Stimulated activated CD8-positive, alpha-beta memory T cell treated with anti-CD3 and anti-CD28 coated beads, Interleukin-12 subunit alpha, Interleukin-12 subunit beta, amount 100 ng/mL, for 1 hour (primary cell): ENCODE results near the gene CD6.

Experiments used
- DNase-seq: peaks from one replicate; pipeline ENCODE4 v3.0.0-alpha.2; 2020; ENCODE audit warnings: low read depth

The CD6 gene

DNA sequence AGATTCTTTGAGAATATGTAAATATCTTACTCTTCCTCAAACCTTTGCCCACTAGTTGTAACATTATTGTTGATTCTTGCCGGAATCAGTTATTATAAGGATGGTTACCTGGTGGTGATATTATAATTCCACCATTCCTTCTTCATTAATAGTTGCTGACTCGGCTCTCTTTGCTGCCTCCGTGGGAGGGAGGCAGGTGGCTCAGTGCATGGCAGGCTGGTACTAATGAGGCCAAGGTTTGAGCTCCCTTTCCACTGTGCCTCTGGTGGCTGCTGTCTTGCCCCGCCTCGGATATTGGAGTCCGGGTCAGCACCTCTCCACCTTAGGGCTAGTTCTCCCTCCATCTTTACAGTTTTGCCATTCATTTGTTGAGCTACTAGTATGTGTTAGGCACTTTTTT, 12.7 kb downstream of the CD6 start:
- no peak for DNase-seq

DNA sequence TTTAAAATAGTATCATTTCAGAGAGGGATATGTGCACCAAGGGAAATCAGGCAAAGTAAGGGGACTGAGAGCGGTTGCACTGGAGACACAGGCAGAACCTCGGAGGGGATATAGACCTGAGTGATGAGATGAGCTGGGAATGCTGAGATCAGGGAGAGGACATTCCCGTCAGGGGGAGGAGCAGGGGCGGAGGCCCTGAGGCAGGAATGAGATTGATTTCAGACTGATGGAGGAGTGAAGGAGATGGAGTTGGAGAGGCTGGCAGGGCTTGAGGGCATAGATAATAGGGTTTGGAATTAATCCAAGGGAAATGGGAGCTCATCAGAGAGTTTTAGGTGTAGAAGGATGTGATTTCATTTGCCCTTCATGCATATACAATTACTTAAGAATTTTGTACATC, 13.2 kb downstream of the CD6 start:
- DNase-seq, result no peak

DNA sequence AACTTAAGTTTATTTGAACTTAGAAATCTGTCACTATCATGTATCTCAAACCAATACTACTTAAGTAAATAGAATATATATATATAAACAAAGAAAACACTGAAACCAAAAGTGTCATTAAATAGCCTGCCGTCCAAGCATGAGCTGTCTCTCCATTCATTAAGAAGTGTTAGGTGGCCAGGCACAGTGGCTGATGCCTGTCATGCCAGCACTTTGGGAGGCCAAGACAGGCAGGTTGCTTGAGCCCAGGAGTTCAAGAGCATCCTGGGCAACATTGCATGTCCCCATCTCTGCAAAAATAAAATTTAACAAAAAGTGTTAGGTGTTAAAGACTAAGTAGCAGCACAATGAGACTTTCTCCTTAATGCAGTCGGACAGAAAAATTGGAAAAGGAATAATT, 14.0 kb downstream of the CD6 start:
- DNase-seq, result no peak

DNA sequence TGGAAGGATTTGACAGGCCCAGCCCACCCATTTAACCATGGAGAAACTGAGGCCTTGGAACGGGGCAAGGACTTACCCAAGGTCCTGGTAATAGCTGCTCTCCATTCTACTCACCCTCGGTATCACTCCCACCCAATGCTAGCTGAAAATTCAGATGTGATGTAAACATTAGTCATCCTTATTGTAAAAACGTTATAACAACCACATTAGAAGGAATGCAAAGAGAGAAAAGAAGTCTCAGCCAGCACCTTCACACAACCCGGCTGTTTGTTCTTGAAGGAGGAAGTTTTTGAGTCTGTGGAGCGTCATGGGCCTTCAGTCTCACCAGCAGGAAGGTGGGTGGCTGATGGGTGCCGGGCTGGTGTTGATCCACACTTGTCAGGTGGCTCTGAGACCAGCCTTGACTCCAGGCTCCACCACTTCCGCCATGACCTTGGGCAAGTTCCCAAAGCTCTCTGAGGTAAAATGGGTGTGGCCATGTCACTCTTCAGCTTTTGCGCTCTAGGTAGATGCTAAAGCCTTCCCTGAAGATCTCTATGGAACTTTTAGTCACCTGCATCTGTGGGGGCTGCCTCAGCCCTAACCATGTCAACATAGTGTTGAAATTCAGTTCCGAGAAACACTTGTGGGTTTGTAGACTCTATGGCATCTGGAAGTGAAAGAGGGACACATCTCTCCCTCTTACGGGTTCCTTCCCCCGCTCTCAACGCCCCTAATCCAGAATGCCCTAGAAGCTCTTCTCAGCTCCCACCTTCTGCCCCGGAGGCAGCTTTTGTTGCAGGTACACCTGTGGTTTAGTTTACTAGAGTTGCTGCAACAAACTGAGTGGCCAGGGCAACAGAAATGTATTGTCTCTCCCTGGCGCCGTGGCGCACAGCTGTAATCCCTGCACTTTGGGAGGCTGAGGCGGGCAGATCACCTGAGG, 14.8 kb downstream of the CD6 start:
- peak; percentile 85 for DNase-seq

DNA sequence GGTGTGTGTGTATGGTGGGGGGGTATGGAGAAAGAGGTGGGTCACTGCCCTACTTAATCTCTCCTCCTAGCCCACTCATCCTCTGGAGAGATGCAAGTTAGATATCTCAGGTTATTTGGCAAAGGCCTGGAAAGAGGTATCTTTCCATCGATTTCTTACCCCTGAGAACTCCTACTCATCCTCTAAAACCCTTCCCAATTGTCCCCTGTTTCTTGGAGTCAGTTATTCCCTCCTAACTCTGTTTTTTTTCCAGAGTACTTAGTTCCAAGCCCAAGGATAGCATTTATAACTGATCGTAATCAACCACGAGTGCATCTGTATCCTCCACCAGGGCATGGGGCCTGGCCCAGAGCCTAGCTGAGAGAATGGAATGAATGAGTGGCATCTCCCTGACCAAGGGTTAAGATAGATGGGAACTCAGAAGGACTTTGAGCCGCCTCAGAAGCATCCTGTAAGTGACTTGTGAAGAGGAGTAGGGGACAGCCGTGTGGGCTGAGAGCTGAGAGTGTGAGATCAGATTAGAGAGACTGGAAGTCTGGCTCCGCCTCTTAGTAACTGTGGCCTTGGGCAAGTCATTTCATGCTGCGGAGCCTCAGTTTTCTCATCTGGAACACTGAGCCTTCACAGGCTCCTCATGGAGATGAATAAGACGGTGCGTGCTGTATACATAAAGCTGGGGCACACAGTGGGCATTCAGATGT, 16.2 kb downstream of the CD6 start:
- DNase-seq, result no peak

DNA sequence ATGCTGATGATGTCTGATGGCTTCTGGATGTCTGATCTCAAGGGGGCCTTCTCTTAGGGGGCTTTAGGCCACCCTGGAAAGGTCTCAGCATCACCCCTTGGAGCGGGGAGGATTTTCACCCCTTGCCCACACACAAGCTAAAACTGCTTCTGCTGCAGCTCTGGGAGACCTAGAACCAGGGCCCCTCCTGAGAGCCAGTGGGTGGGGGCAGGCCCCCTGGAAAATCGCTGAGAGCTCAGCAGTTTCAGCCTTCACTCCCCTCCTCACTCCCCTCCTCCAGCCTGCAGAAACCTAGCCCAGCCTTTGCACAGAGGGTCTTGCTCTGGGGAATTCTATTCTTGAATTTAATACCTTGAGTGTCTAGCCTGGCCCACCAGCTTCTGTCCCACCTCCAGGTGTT, 17.2 kb downstream of the CD6 start:
- DNase-seq, result no peak

DNA sequence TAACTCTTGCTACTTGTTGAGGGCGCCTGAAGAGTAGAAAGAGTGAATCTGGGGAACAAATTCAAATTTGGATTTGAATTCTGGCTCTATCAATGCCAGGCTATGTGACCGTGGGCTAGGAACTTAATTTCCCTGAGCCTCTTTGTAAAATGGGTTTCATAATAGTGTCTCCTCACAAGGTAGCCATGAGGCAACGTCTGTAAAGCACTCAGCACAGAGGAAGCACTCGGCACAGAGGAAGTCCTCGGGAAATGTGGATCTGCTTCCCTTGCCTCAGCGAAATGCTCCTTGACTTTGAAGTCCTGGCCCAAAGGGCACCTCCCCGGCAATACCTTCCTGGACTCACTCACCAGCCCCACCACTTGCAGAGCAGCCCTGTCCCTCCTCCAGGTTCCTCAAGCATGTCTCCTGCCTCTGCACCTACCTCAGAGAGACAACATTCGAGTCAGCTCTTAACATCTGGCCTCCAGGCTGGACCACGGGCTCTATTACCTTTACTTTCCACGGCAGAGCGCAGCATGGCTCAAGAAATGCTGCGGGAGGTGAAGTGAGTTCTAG, 17.7 kb downstream of the CD6 start:
- DNase-seq, result no peak

DNA sequence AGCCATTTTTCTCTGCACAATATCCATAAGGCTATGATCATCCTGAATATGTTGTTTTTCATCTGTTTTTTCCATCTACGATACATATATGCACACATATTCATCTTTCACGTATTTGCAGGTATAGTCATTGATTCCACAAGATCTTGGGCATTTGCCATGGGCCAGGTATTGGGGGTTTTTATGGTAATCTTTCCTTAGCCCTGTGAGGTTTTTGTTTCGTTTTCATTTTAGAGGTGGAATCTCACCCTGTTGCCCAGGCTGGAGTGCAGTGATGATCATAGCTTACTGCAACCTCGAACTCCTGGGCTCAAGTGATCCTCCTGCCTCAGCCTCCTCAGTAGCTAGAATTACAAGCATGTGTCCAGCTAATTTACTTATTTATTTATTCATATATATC, 20.0 kb downstream of the CD6 start:
- no peak for DNase-seq

DNA sequence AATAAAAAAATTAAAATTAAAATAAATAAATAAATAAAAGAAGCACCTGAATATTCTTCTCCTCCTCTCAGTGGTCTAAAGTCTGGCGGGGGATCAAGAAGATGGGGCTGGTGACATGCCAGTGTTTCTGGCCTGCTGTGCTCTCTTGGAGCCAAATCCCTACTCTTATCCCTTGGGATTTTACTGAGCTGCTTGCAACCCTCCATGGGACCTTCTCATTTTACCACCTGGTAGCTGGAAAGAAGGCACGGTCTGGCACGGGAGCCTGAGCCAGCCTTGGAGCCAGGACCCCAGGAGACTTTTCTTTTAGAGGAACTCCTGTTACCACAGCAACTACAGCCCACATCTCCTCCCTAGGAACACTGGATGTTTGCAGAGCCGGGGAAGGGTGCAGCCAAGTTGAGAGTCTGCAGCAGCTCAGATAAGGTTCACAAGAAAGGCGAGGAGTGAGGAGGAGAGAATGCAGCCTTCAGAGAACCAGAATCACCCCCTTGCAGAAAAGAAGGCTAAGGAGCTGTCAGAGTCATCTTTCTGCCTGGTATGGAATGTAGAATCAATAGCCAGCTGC, 21.4 kb downstream of the CD6 start:
- DNase-seq, result no peak

DNA sequence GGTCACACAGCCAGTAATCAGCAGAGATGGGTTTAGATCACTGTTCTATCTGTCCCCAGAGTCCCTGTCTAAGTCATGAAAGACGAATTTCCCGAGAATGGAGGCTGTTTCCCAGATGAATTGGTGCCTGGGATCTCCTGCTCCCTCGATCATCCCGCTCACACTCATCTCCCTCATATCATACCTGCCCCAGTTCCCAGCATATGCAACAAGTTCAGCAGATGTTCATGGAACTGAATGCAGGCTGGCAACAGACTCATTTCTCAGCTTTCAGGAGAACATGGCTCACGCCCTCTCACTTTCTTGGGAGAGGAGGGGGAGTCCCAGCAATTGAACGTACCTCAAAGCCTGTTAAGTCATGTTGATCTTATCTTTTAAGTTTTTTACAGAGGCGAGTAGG, 22.1 kb downstream of the CD6 start:
- no peak for DNase-seq

DNA sequence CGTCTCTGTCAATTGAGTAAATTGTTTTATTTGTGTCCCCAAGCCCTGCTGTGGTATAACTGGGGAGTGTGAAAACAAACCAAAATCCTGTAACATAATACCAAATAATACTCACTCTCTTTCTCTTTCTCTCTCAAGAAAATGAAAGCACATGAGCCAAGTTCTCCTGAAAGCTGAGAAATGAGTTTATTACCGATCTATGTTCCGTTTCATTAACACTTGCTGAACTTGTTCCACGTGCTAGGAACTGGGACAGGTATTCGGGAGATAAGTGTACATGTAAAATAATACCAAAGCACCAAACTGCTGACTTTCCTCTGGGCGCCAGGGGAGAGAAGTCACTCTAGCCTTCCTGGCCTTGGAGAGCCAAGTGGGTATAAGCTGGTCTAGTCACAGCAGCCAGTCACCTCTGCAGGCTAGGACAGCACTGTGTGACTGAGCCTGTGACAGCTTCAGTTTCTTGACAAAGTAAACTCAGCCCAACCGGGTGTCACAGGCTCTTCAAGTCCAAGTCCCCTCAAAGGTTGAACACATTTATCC, 23.1 kb downstream of the CD6 start:
- no peak for DNase-seq

DNA sequence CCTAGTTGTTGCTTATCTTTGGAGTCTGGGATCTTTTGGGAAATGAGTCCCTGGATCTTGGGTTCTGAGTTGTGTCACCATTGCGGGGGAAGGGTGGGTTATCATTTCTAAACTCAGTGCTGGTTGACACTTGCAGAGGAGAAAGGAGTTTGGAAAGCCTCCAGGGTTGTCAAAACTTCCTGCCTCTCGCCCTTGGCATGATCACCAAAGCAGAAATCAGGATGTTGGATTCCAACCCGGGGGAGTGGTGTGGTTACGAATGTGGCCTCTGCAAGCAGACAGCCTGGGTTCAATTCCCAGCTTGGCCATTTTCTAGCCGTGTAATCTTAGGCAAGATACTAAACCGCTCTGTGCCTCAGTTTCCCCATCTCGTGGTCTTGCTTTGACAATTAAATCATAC, 24.3 kb downstream of the CD6 start:
- DNase-seq, result no peak

DNA sequence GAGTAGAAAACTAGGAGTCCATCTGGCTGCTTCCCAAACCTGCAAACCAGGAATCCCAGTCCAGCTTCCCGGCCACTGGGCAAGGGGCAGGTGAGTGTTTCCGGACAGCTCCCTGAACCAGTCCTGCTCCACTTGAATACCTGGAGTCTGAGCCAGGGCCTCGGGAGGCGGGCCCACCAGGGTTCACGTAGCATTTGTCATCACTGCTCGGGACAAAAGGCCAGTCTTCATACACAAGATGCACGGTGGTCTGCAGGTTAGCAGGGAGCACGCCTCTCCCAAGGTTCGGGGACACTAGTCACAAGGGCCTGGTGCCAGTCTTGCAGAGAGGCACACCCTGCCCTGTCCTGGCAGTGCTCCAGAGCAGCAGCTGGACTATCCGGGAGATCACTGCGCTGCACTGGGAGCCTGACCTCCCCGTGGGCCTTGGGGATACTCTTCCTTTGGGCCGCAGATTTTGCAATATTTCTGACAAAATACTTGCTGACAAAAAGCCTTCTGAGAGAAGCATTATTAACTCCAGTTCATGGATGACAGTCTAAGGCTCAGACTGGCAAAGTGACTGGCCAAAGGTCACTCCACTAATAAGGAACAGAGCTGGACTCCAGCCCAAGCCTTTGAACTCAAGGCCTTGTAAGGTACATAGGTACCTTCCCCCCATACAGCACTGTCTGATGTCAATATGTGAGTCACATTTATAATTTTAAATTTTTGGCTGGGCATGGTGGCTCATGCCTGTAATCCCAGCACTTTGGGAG, 25.1 kb downstream of the CD6 start:
- no peak for DNase-seq

DNA sequence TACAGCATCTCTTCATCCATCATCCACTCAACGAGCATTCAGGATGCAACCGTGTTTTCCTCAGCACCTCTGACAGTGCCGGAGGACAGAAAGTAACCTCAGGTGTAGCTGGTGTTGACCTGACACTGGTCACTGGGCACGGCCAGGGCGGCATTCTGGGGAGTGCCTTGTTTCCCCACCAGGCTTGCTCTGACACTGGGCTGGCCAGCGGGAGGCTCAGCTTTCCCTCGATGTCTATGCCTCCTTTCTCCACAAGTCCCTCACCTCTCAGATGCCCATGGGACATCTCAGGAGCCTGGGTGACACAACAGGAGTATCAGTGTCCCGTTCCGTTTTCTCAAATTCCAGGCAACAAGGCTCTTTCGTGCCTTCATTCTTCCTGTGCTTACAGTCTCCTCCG, 28.9 kb downstream of the CD6 start:
- no peak for DNase-seq

DNA sequence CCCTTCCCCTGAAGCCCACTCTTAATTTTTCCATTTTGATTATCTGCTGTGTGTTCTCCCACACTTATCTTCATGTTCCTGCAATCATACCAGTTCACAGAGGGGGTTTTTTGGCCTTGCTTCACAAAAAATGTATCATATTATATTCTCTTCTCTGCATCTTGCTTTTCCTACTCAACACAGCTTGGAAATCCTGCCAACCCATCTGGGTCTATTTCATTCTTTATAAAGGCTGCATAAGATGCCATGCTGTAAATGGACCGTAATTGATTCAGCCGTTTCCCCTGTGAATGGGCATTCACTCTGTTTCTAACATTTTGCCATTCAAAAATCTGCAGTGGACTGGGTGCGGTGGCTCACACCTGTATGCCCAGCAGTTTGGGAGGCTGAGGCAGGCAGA, 30.5 kb downstream of the CD6 start:
- DNase-seq, result no peak

DNA sequence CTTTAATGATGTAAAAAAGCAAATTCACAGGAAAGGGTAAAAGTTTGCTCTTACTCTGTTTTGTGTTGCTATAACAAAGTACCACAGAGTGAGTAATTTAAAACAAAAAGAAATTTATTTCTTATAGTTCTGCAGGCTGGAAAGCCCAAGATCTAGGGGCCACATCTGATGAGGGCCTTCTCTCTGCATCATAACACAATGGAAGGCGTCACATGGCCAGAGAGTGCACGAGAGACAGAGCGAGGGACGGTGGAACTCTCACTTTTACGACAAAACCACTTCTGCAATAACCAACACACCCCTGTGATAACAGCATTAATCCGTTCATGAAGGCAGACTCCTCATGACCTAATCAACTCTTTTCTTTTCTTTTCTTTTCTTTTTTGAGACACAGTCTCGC, 31.1 kb downstream of the CD6 start:
- DNase-seq, result no peak

DNA sequence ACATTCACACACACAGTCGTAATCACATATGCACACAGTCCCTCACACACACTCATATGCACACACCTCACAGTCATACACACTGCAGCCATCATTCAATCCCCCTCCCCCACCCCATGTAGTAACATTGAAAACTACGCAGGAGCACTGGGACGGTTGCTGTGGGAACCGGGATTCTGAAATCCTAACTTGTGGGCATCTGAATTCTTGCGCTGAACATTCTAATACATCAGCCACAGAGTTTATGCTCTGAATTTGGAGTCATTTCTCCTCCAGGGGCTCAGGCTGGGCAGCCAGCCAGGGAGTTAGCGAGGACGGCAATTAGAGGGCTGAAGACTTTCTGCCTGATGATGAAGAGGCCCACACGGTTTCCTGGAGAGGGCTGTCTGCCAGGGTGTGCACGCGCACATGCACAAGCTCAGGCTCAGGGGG, 32.7 kb downstream of the CD6 start:
- no peak for DNase-seq

DNA sequence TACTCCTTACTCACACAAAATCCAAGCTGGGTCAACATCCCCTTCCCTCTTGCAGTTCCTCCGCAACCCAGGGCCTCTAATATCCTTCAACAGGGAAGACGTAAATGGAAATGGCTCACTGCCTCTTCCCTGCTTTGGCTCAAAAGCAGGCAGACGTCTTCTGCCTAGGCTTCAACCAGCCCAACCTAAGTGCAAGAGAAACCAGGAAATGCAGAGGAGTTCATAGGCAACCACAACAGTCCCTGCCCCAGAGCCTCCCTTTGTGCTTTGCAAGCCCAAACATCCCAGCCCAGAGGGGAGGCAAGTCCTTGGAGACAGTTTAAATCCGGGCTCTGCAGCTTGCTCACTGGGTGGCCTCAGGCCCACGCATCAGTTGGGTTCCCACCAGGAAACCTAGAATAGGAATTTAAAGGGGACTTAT, 33.3 kb downstream of the CD6 start:
- DNase-seq, result no peak

DNA sequence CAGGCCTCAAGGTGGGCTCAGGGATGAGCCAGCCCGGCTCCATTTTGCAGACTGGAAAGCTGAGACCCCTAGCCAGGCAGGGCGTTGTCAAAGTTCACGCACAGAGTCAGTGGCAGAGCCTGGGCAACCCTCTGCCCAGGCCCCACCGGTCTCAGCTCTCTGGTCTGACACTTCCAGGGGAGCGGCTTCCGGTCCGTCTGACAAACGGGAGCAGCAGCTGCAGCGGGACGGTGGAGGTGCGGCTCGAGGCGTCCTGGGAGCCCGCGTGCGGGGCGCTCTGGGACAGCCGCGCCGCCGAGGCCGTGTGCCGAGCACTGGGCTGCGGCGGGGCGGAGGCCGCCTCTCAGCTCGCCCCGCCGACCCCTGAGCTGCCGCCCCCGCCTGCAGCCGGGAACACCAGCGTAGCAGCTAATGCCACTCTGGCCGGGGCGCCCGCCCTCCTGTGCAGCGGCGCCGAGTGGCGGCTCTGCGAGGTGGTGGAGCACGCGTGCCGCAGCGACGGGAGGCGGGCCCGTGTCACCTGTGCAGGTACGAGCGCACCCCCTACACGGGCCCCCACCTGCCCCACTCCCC, 36.0 kb downstream of the CD6 start:
- DNase-seq, result no peak

DNA sequence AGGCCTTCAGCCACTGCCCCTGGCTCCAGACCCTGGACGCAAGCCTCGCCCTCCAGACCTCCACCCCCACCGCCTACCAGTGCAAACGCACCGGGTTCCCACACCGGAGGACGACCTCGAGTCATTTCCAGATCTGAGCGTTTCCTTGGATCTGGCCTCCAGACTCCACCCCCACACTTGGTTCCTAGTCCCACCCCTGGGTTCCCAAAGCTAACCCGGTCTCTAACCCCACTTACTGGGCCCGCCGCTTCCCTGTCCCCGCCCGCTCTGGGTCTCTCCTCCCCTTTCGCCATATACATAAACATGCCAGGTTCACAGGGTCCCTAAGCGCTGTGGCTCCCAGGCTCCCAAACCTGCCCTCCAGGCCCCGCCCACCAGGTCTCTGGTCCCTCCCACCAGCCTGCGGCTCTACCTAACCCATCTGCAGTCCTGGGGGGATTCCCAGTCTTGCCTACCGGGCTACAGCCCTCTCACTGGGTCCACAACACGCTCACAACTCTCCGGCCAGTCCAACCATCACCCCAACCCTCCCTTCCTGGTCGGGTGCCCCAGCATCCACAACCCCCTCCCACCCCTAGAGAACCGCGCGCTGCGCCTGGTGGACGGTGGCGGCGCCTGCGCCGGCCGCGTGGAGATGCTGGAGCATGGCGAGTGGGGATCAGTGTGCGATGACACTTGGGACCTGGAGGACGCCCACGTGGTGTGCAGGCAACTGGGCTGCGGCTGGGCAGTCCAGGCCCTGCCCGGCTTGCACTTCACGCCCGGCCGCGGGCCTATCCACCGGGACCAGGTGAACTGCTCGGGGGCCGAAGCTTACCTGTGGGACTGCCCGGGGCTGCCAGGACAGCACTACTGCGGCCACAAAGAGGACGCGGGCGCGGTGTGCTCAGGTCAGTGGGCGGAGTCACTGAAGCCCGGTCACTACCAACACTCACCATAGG, 36.7 kb downstream of the CD6 start:
- no peak for DNase-seq
